K562 (cell line): ENCODE measurements around the gene ALOX5. TPM values are rescaled to one million over a fixed set of nuclear protein-coding genes. Genes with fewer than 3 reads are reported as not detected.

Source experiments
- ATAC-seq: fragments of 200-7000 bp; cut with Tn5 transposase; 3 replicates; pipeline ENCODE4 v1.9.1; 2020; ENCODE audit warnings: moderate library complexity
- BruUV-seq: library from RNA; stranded (reverse); fragments of 400-500 nt; replicated peaks from 2 replicates; lab custom pipeline; 2021; lab: Mats Ljungman, UMichigan
- CTCF ChIA-PET: fragments of 300-600 bp; formaldehyde crosslinking; extraction: SDS; loops from one replicate; lab custom pipeline; 2021; ENCODE audit warnings: low intra/inter-chr PET ratio; lab: Yijun Ruan, JAX
- POLR2A ChIA-PET: fragments of 300-600, 350-650 bp; sonication (Branson Sonifier 250); formaldehyde crosslinking; extraction: SDS; loops from one replicate; lab custom pipeline; 2021; ENCODE audit warnings: antibody characterized with exemption, inconsistent platforms; lab: Yijun Ruan, JAX
- DNase-seq, 4 experiments: peaks; one replicate each; pipeline versions ENCODE4 v3.0.0 to v3.0.0-alpha.2; 2011 to 2018; ENCODE audit warnings: low spot score in 3 of 4, mixed read lengths in 3 of 4; ENCODE audit errors: extremely low read depth in 1 of 4
- FAIRE-seq: peaks from 2 replicates; lab custom pipeline; 2011; peaks lifted over from hg19 to GRCh38; lab: Jason Lieb, UNC
- H2AFZ ChIP-seq: 2 replicates; pipeline ENCODE4 v1.6.0; 2011; ENCODE audit warnings: low read depth, low read length, control low read depth, inconsistent platforms
- H3K27ac ChIP-seq: fragments of 200-600 bp; 3 replicates; pipeline ENCODE4 v1.8.0; 2011; ENCODE audit warnings: low read depth, mild to moderate bottlenecking, control low read depth, inconsistent platforms, low read length, moderate library complexity, mixed read lengths; ENCODE audit errors: extremely low read depth
- H3K27me3 ChIP-seq, 2 experiments: fragments of 300-600 bp in 1 of 2; 2 replicates in 1 of 2; 3 replicates in 1 of 2; pipeline versions ENCODE4 v1.6.0 to v1.8.0; 2011; ENCODE audit warnings: inconsistent platforms in 2 of 2, low read length in 2 of 2, mild to moderate bottlenecking in 1 of 2, mixed read lengths in 1 of 2, moderate library complexity in 1 of 2; ENCODE audit not compliant: control insufficient read depth in 2 of 2, insufficient read depth in 2 of 2
- H3K36me3 ChIP-seq: fragments of 300-600 bp; 3 replicates; pipeline ENCODE4 v1.8.0; 2011; ENCODE audit warnings: mild to moderate bottlenecking, low read length, inconsistent platforms; ENCODE audit not compliant: control insufficient read depth, insufficient read depth
- H3K4me1 ChIP-seq, 2 experiments: fragments of 200-600 bp in 1 of 2; replicated peaks in 1 of 2; 2 replicates in 1 of 2; 3 replicates in 1 of 2; pipeline versions ENCODE4 v1.5.1 to v1.8.0; 2011; ENCODE audit warnings: inconsistent platforms in 2 of 2, low read length in 2 of 2, mild to moderate bottlenecking in 1 of 2, mixed read lengths in 1 of 2, moderate library complexity in 1 of 2; ENCODE audit not compliant: control insufficient read depth in 2 of 2, insufficient read depth in 2 of 2
- H3K4me2 ChIP-seq: 2 replicates; pipeline ENCODE4 v1.6.1; 2011; ENCODE audit warnings: low read length, control low read depth, inconsistent platforms, mixed read lengths; ENCODE audit not compliant: insufficient read depth
- H3K4me3 ChIP-seq: fragments of 200-600 bp; sonication (generic), shearing (Covaris generic); 2 replicates; pipeline ENCODE4 v1.5.1; 2016; ENCODE audit warnings: control low read depth, inconsistent platforms
- H3K79me2 ChIP-seq: fragments of 200-600 bp; 3 replicates; pipeline ENCODE4 v1.8.0; 2011; ENCODE audit warnings: low read length, inconsistent platforms; ENCODE audit not compliant: control insufficient read depth, insufficient read depth
- H3K9ac ChIP-seq, 2 experiments: 2 replicates each; pipeline versions ENCODE4 v1.6.0 to v1.6.1; 2011; ENCODE audit warnings: low read depth in 2 of 2, low read length in 2 of 2, control low read depth in 1 of 2, inconsistent platforms in 1 of 2, mild to moderate bottlenecking in 1 of 2, mixed read lengths in 1 of 2; ENCODE audit not compliant: insufficient read depth in 1 of 2
- H3K9me1 ChIP-seq: one replicate; pipeline ENCODE4 v1.6.0; 2011; ENCODE audit warnings: inconsistent platforms, mild to moderate bottlenecking, low read length, moderate library complexity; ENCODE audit not compliant: control insufficient read depth, insufficient read depth
- H3K9me3 ChIP-seq: replicated peaks from 2 replicates; pipeline ENCODE4 v1.5.1; 2011; ENCODE audit warnings: low read depth, low read length, inconsistent platforms; ENCODE audit not compliant: control insufficient read depth, insufficient read depth
- H4K20me1 ChIP-seq: replicated peaks from 2 replicates; pipeline ENCODE4 v1.6.1; 2011; ENCODE audit warnings: low read length, inconsistent platforms, mixed read lengths; ENCODE audit not compliant: control insufficient read depth, insufficient read depth
- ARID3A ChIP-seq: IDR thresholded peaks from 2 replicates; pipeline ENCODE4 v1.6.1; 2012; ENCODE audit warnings: low read depth, low read length, improper control_type of control experiment, borderline replicate concordance
- BHLHE40 ChIP-seq: IDR thresholded peaks from 2 replicates; pipeline ENCODE4 v1.6.1; 2011; ENCODE audit warnings: low read length, improper control_type of control experiment
- CXXC5 ChIP-seq: fragments of 250-450 bp; sonication (Bioruptor Pico); IDR thresholded peaks from 2 replicates; pipeline ENCODE4 v1.8.0; 2022; ENCODE audit warnings: inconsistent platforms, mild to moderate bottlenecking, moderate library complexity
- FOXJ3 ChIP-seq: sonication (generic); formaldehyde crosslinking; IDR thresholded peaks from 2 replicates; pipeline ENCODE4 v1.4.0; 2020; ENCODE audit warnings: mild to moderate bottlenecking, missing genetic modification reagents
- HDAC6 ChIP-seq: IDR thresholded peaks from 2 replicates; pipeline ENCODE4 v1.6.1; 2012; ENCODE audit warnings: low read depth, mild to moderate bottlenecking, control low read depth, inconsistent platforms, low read length, moderate library complexity
- NR2C1 ChIP-seq, 2 experiments: fragments of 450-650 bp; IDR thresholded peaks; 2 replicates each; pipeline ENCODE4 v1.6.1; 2017; ENCODE audit warnings: mild to moderate bottlenecking in 2 of 2, antibody characterized with exemption in 1 of 2, inconsistent platforms in 1 of 2, missing compliant biosample characterization in 1 of 2, missing genetic modification characterization in 1 of 2
- RAD21 ChIP-seq, 2 experiments: fragments of 250-450 bp in 1 of 2; fragments of 450-650 bp in 1 of 2; sonication (Bioruptor Pico) in 1 of 2; formaldehyde crosslinking in 1 of 2; IDR thresholded peaks in 1 of 2; conservative IDR thresholded peaks in 1 of 2; 2 replicates each; pipeline versions ENCODE4 v1.4.0 to v1.8.0; 2020 to 2022; ENCODE audit warnings: mild to moderate bottlenecking in 2 of 2, moderate library complexity in 1 of 2
- ZBTB26 ChIP-seq: fragments of 450-650 bp; formaldehyde crosslinking; IDR thresholded peaks from 2 replicates; pipeline ENCODE4 v1.4.0; 2022; ENCODE audit warnings: missing genetic modification characterization
- ZNF324 ChIP-seq: fragments of 250-450 bp; sonication (Bioruptor Pico); IDR thresholded peaks from 2 replicates; pipeline ENCODE4 v1.4.0; 2020; ENCODE audit warnings: mild to moderate bottlenecking
- ZNF354B ChIP-seq: fragments of 250-450 bp; sonication (Bioruptor Pico); IDR thresholded peaks from 2 replicates; pipeline ENCODE4 v1.4.0; 2020
- ZNF77 ChIP-seq: fragments of 250-450 bp; sonication (Bioruptor Pico); IDR thresholded peaks from 2 replicates; pipeline ENCODE4 v1.5.0; 2020
- WGBS: fragments of 100-300 bp; shearing (Covaris generic); methylation state at CpG from one replicate; pipeline ENCODE4 v1.1.6; 2016; ENCODE audit warnings: low coverage, mixed read lengths; ENCODE audit not compliant: insufficient coverage; ENCODE audit errors: missing lambda C conversion rate; 5-methylcytosine and 5-hydroxymethylcytosine counted together
- in situ Hi-C: fragments of 300-500 bp; cut with MboI; formaldehyde crosslinking; loops from 4 replicates; pipeline ENCODE4 v1.15.0; 2018; ENCODE audit warnings: inconsistent platforms, mixed read lengths
- intact Hi-C: fragments of 100-400 bp; cut with micrococcal nuclease; formaldehyde crosslinking; loops from 2 replicates; pipeline ENCODE4 v1.14.2; 2022
- polyA plus RNA-seq, 8 experiments: library from polyadenylated mRNA; depleted of rRNA in 4 of 8; stranded (reverse) in 5 of 8; unstranded in 3 of 8; fragments of >200 nt; fragmentation: Nextera tagmentation in 2 of 8; fragmentation: Illumina TruSeq in 1 of 8; extraction: Ambion mirVana in 2 of 8; extraction: Trizol in 1 of 8; gene quantifications; 2 replicates each; pipeline versions ENCODE4 v1.2.1 to v1.2.3, GENCODE V29; 2011 to 2014; ENCODE audit warnings: inconsistent platforms in 1 of 8, missing spikeins in 1 of 8
- total RNA-seq, 7 experiments: library from RNA; depleted of rRNA in 6 of 7; stranded (reverse); fragments of >200 nt in 6 of 7; fragmentation: Illumina TruSeq in 2 of 7; extraction: Trizol in 2 of 7; gene quantifications; 2 replicates each; pipeline versions ENCODE4 v1.2.1 to v1.2.3, GENCODE V29; 2011 to 2021; ENCODE audit warnings: low replicate concordance in 1 of 7

ALOX5 gene
- total and polyA plus RNA-seq, 9 of the 15 experiments (the other 6 are each of a cell fraction or from before 2014, with no cell fraction given) = 0.10 to 2.4 (median 1.4) TPM

GRCh38 chr10:45460235-45460878 is 86.3 kb downstream of the ALOX5 start:
- Histone ChIP-seq H3K9me3 (no peaks in the 10 kb centered on the region), H3K27me3 (no peaks in the 10 kb centered on the region), H3K9me1 (no peaks in the 10 kb centered on the region), H3K4me2 (no peak overlapping the region), H3K4me1 (peaks cover 4 to 7% of the 10 kb centered on the region in 2 experiments; a peak in 4 of 5 replicates), H3K79me2 (0 out of 3 replicates have a peak, but pooled peaks cover 4% of the 10 kb centered on the region), H3K27ac (no peak overlapping the region), H4K20me1 (no peaks in the 10 kb centered on the region), H3K36me3 (peaks cover 52% of the 10 kb centered on the region), H3K4me3 (no peak overlapping the region), H3K9ac (no peak overlapping the region), H2AFZ (no peak overlapping the region)
- FAIRE-seq (no peak), DNase-seq (no peak), ATAC-seq (no peak)
- POLR2A ChIA-PET = interaction anchor here (0.5 to 1.1 kb wide), 3 partner anchors 15 to 158 kb away, joined by 3 to 4 read pairs (median 3); no protein-coding TSS in a partner anchor
- CTCF ChIA-PET = interaction anchor here (1.1 kb wide), 1 partner anchor 50 kb away, joined by 3 read pairs; no protein-coding TSS in a partner anchor
- TF ChIP-seq RAD21 (CRISPR knock-in tag; conservative IDR thresholded peaks at IDR 0.05 in 1 of 2, IDR thresholded peaks at IDR 0.05 in 1 of 2) = no peak
- no peak for TF ChIP-seq ZNF354B (CRISPR knock-in tag)
- TF ChIP-seq HDAC6 = no peak
- BruUV-seq = no TSS peak
- WGBS = 79% methylated on average over 6 of the region's 6 CpGs
- intact Hi-C loops = no loop called here
- in situ Hi-C loops = loop anchor here (5.0 to 10.0 kb wide), 4 partner anchors 208 to 567 kb away; partner anchors contain the start of genes WASHC2C and ZNF22

- Histone ChIP-seq H3K4me3 (no peak overlapping the region), H3K9me3 (no peaks in the 10 kb centered on the region), H3K4me1 (peaks cover 5 to 10% of the 10 kb centered on the region in 2 experiments; a peak in 4 of 5 replicates), H3K27me3 (no peaks in the 10 kb centered on the region), H3K9me1 (no peaks in the 10 kb centered on the region), H3K36me3 (peaks cover 48% of the 10 kb centered on the region), H3K27ac (no peak overlapping the region), H2AFZ (no peak overlapping the region), H3K9ac (no peak overlapping the region), H3K79me2 (0 out of 3 replicates have a peak, but pooled peaks cover 5% of the 10 kb centered on the region), H4K20me1 (no peaks in the 10 kb centered on the region), H3K4me2 (no peak overlapping the region)
- no TSS peak for BruUV-seq
- DNase-seq (no peak), FAIRE-seq (no peak), ATAC-seq (no peak)
- ChIA-PET POLR2A (interaction anchor here (0.5 to 0.9 kb wide), 4 partner anchors 8 to 469 kb away, joined by 3 to 4 read pairs (median 3); no protein-coding TSS in a partner anchor), CTCF (interaction anchor here (1.1 kb wide), 1 partner anchor 50 kb away, joined by 3 read pairs; no protein-coding TSS in a partner anchor)
- in situ Hi-C loops (loop anchor here (5.0 to 10.0 kb wide), 4 partner anchors 209 to 566 kb away; partner anchors contain the start of genes WASHC2C and ZNF22), intact Hi-C loops (no loop called here)
- WGBS = 78% methylated on average over 7 of the region's 7 CpGs
- TF ChIP-seq BHLHE40 = no peak
- TF ChIP-seq ARID3A = no peak
- no peak for TF ChIP-seq ZNF324 (CRISPR knock-in tag)
- no peak for TF ChIP-seq FOXJ3 (CRISPR knock-in tag)
- TF ChIP-seq ZNF77 (CRISPR knock-in tag) = no peak
- no peak for TF ChIP-seq ZBTB26 (CRISPR knock-in tag)
- TF ChIP-seq CXXC5 (CRISPR knock-in tag) = no peak
- TF ChIP-seq NR2C1 (IDR thresholded peaks at IDR 0.05) = no peak
- TF ChIP-seq NR2C1 (tag; IDR thresholded peaks at IDR 0.05) = no peak
Measured at GRCh38 chr10:45461034-45461433, 87.0 kb downstream of the ALOX5 start.
